Hepatocyte (in vitro differentiated cells): Measurements from ENCODE around the gene PLAC8L1. TPM values are rescaled to one million over a fixed set of nuclear protein-coding genes. Genes with fewer than 3 reads are reported as not detected.
"Not testable (repeated sequence)": the region's sequence is repeated elsewhere in the genome, so short reads cannot be mapped to it uniquely, and the experiment has no call there.

Experiments
- DNase-seq: peaks from one replicate; pipeline ENCODE4 v3.0.0-alpha.2; 2016; ENCODE audit warnings: low spot score
- H2AFZ ChIP-seq: fragments of 200-600 bp; sonication (generic); 2 replicates; pipeline ENCODE4 v1.6.0; 2016; ENCODE audit warnings: antibody characterized with exemption, mild to moderate bottlenecking
- H3K27ac ChIP-seq: fragments of 200-600 bp; sonication (generic); 2 replicates; pipeline ENCODE4 v1.5.1; 2016; ENCODE audit warnings: mild to moderate bottlenecking
- H3K27me3 ChIP-seq: fragments of 200-600 bp; sonication (generic); 2 replicates; pipeline ENCODE4 v1.6.1; 2016
- H3K36me3 ChIP-seq: fragments of 200-600 bp; sonication (generic); replicated peaks from 2 replicates; pipeline ENCODE4 v1.5.1; 2016; ENCODE audit warnings: low read depth; ENCODE audit not compliant: insufficient read depth
- H3K4me1 ChIP-seq: fragments of 200-600 bp; sonication (generic); 2 replicates; pipeline ENCODE4 v1.5.1; 2016; ENCODE audit warnings: mild to moderate bottlenecking, moderate library complexity; ENCODE audit not compliant: insufficient read depth
- H3K4me2 ChIP-seq: fragments of 200-600 bp; sonication (generic); 2 replicates; pipeline ENCODE4 v1.6.0; 2016
- H3K4me3 ChIP-seq: fragments of 200-600 bp; sonication (generic); 2 replicates; pipeline ENCODE4 v1.5.1; 2016; ENCODE audit warnings: mild to moderate bottlenecking
- H3K79me2 ChIP-seq: fragments of 200-600 bp; sonication (generic); 2 replicates; pipeline ENCODE4 v1.6.0; 2017; ENCODE audit warnings: mild to moderate bottlenecking
- H3K9me2 ChIP-seq: fragments of 200-600 bp; sonication (generic); replicated peaks from 2 replicates; pipeline ENCODE4 v1.6.0; 2017; ENCODE audit warnings: mild to moderate bottlenecking; ENCODE audit not compliant: insufficient read depth
- H3K9me3 ChIP-seq: fragments of 200-600 bp; sonication (generic); 2 replicates; pipeline ENCODE4 v1.5.1; 2016; ENCODE audit warnings: low read depth, mild to moderate bottlenecking
- H4K20me1 ChIP-seq: fragments of 200-600 bp; sonication (generic); 2 replicates; pipeline ENCODE4 v1.6.0; 2016; ENCODE audit warnings: mild to moderate bottlenecking; ENCODE audit not compliant: insufficient read depth, poor library complexity, severe bottlenecking
- CTCF ChIP-seq: fragments of 200-600 bp; sonication (generic); IDR thresholded peaks from 2 replicates; pipeline ENCODE4 v1.5.1; 2016; ENCODE audit warnings: antibody characterized with exemption, mild to moderate bottlenecking; ENCODE audit not compliant: poor library complexity
- EZH2 ChIP-seq: fragments of 200-600 bp; sonication (generic); IDR thresholded peaks from 2 replicates; pipeline ENCODE4 v1.6.1; 2016; ENCODE audit warnings: antibody characterized with exemption, mild to moderate bottlenecking, borderline replicate concordance
- EZH2phosphoT487 ChIP-seq: fragments of 200-600 bp; sonication (generic); IDR thresholded peaks from one replicate; pipeline ENCODE4 v1.6.1; 2018; ENCODE audit warnings: antibody characterized with exemption, mild to moderate bottlenecking, low read depth, moderate library complexity; ENCODE audit not compliant: unreplicated experiment, severe bottlenecking
- WGBS: methylation state at CpG from one replicate; pipeline ENCODE4 v1.1.6; 2016; ENCODE audit warnings: low lambda C conversion rate; ENCODE audit errors: missing lambda C conversion rate; 5-methylcytosine and 5-hydroxymethylcytosine counted together
- polyA plus RNA-seq: library from polyadenylated mRNA; unstranded; fragments of >200 nt; fragmentation: Nextera tagmentation; extraction: Ambion mirVana; gene quantifications from 2 replicates; pipeline ENCODE4 v1.2.1, GENCODE V29; 2016
- total RNA-seq: library from RNA; depleted of rRNA; stranded (reverse); fragments of >200 nt; gene quantifications from 2 replicates; pipeline ENCODE4 v1.2.3, GENCODE V29; 2014

Gene PLAC8L1
- total and polyA plus RNA-seq, 2 experiments from 2014 or later, result 1.1 to 1.5 TPM

DNA sequence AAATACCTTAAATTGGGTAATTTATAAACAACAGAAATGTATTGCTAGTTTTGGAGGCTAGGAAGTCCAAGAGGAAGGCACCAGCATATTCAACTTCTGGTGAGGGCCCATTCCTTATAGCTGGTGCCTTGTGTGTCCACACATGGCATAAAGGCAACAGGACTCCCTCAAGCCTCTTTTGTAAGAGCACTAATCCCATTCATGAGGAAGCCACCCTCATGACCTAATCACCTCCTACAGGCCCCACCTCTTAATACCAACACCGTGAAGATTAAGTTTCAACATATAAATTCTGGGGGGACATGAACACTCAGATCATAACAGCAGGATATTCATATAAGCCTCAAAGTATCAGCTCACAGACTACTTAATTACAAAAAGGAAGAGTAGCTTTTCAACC lies 4.0 kb upstream of the PLAC8L1 start:
- Histone ChIP-seq H3K4me1 (no peaks in the 10 kb centered on the region), H2AFZ (no peak overlapping the region), H3K4me2 (no peak overlapping the region), H3K9me3 (no peaks in the 10 kb centered on the region), H3K9me2 (no peaks in the 10 kb centered on the region), H4K20me1 (no peaks in the 10 kb centered on the region), H3K27me3 (no peaks in the 10 kb centered on the region), H3K36me3 (no peaks in the 10 kb centered on the region), H3K27ac (no peak overlapping the region), H3K4me3 (no peak overlapping the region), H3K79me2 (no peaks in the 10 kb centered on the region)
- TF ChIP-seq EZH2phosphoT487, result no peak
- TF ChIP-seq EZH2, result no peak
- no peak for TF ChIP-seq CTCF
- no peak for DNase-seq
- 68% methylated on average over 1 of the region's 1 CpG for WGBS

GRCh38 chr5:146108870-146109269 lies 3.5 kb upstream of the PLAC8L1 start:
- not testable (repeated sequence) for H3K9me2 ChIP-seq, H3K4me2 ChIP-seq, H4K20me1 ChIP-seq, H3K27me3 ChIP-seq, H3K9me3 ChIP-seq, H3K4me1 ChIP-seq, H3K79me2 ChIP-seq, H3K36me3 ChIP-seq, DNase-seq, H2AFZ ChIP-seq, H3K27ac ChIP-seq, H3K4me3 ChIP-seq
- 93% methylated on average over 2 of the region's 2 CpGs for WGBS

DNA sequence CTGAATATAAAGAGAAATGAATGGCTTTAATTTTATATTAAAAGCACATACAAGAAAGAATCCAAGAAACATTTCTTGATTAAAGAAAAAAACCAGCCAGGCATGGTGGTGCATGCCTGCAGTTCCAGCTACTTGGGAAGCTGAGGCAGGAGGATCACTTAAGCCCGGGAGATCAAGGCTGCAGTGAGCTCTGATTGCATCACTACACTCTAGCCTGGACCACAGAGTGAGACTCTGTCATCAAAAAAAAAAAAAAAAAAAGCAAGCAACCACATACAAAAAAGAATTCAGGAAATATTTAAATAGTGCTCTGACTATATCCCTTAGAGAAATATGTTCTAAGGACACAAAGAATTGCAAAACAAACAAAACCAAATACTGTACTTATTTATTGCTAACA lies 2.5 kb upstream of the PLAC8L1 start:
- TF ChIP-seq EZH2phosphoT487, result no peak
- TF ChIP-seq CTCF, result no peak
- no peak for TF ChIP-seq EZH2
- no peaks in the 10 kb centered on the region for H4K20me1 ChIP-seq
- H2AFZ ChIP-seq, result no peak overlapping the region
- H3K27ac ChIP-seq, result no peak overlapping the region
- WGBS, result 42% methylated on average over 1 of the region's 1 CpG
- H3K4me3 ChIP-seq, result no peak overlapping the region
- H3K4me1 ChIP-seq, result no peaks in the 10 kb centered on the region
- H3K9me3 ChIP-seq, result no peaks in the 10 kb centered on the region
- no peaks in the 10 kb centered on the region for H3K79me2 ChIP-seq
- no peaks in the 10 kb centered on the region for H3K9me2 ChIP-seq
- no peaks in the 10 kb centered on the region for H3K36me3 ChIP-seq
- H3K4me2 ChIP-seq, result no peak overlapping the region
- H3K27me3 ChIP-seq, result no peaks in the 10 kb centered on the region
- no peak for DNase-seq

GRCh38 chr5:146103594-146103993 lies 1.8 kb downstream of the PLAC8L1 start:
- Histone ChIP-seq H3K4me3 (no peak overlapping the region), H3K36me3 (no peaks in the 10 kb centered on the region), H4K20me1 (no peaks in the 10 kb centered on the region), H3K9me3 (no peaks in the 10 kb centered on the region), H3K27me3 (no peaks in the 10 kb centered on the region), H3K4me1 (no peaks in the 10 kb centered on the region), H3K27ac (no peak overlapping the region), H2AFZ (no peak overlapping the region), H3K79me2 (no peaks in the 10 kb centered on the region), H3K4me2 (no peak overlapping the region), H3K9me2 (no peaks in the 10 kb centered on the region)
- TF ChIP-seq CTCF (no peak), EZH2phosphoT487 (no peak), EZH2 (no peak)
- 84% methylated on average over 1 of the region's 1 CpG for WGBS
- DNase-seq, result peak; percentile 6
